GM06990 (cell line): ENCODE results near the gene HS3ST6.
"Not testable (repeated sequence)": the region's sequence is repeated elsewhere in the genome, so short reads cannot be mapped to it uniquely, and the experiment has no call there.

ENCODE experiments used
- DNase-seq: peaks from one replicate; pipeline ENCODE4 v3.0.0-alpha.2; 2011; ENCODE audit not compliant: insufficient read length; ENCODE audit errors: extremely low read depth
- H3K27me3 ChIP-seq: replicated peaks from 2 replicates; pipeline ENCODE4 v1.6.0; 2011; ENCODE audit warnings: low read length; ENCODE audit not compliant: control insufficient read depth, insufficient read depth
- H3K36me3 ChIP-seq: 2 replicates; pipeline ENCODE4 v1.5.1; 2011; ENCODE audit warnings: low read length; ENCODE audit not compliant: control insufficient read depth, insufficient read depth
- H3K4me3 ChIP-seq: replicated peaks from 2 replicates; pipeline ENCODE4 v1.5.1; 2011; ENCODE audit warnings: low read depth, mild to moderate bottlenecking, control low read depth, low read length
- TF ChIP-seq, protein P1 (sequence below): IDR thresholded peaks from 2 replicates; pipeline ENCODE4 v1.5.1; 2011; ENCODE audit warnings: low read length, control low read depth, mild to moderate bottlenecking, inconsistent platforms; ENCODE audit not compliant: insufficient read depth, poor library complexity, severe bottlenecking

The HS3ST6 gene

DNA sequence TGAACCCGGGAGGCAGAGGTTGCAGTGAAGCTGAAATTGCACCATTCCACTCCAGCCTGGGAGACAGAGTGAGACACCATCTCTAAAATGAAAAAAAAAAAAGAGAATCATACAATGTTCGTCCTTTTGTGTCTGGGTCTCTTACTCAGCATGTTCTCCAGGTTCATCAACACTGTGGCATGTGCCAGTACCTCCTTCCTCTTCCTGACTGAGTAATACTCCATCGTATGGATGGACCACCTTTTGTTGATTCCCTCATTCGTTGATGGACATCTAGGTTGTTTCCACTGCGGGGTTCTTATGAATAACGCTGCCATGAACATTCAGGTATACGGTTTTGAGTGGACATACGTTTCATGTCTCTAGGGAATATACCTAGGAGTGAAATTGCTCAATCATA lies 4.1 kb upstream of the HS3ST6 start:
- TF ChIP-seq, protein P1, sequence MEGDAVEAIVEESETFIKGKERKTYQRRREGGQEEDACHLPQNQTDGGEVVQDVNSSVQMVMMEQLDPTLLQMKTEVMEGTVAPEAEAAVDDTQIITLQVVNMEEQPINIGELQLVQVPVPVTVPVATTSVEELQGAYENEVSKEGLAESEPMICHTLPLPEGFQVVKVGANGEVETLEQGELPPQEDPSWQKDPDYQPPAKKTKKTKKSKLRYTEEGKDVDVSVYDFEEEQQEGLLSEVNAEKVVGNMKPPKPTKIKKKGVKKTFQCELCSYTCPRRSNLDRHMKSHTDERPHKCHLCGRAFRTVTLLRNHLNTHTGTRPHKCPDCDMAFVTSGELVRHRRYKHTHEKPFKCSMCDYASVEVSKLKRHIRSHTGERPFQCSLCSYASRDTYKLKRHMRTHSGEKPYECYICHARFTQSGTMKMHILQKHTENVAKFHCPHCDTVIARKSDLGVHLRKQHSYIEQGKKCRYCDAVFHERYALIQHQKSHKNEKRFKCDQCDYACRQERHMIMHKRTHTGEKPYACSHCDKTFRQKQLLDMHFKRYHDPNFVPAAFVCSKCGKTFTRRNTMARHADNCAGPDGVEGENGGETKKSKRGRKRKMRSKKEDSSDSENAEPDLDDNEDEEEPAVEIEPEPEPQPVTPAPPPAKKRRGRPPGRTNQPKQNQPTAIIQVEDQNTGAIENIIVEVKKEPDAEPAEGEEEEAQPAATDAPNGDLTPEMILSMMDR: no peak
- H3K4me3 ChIP-seq: no peak overlapping the region
- no peak for DNase-seq
- no peaks in the 10 kb centered on the region for H3K36me3 ChIP-seq
- H3K27me3 ChIP-seq: no peaks in the 10 kb centered on the region; the same call in 1 of the 2 replicates

DNA sequence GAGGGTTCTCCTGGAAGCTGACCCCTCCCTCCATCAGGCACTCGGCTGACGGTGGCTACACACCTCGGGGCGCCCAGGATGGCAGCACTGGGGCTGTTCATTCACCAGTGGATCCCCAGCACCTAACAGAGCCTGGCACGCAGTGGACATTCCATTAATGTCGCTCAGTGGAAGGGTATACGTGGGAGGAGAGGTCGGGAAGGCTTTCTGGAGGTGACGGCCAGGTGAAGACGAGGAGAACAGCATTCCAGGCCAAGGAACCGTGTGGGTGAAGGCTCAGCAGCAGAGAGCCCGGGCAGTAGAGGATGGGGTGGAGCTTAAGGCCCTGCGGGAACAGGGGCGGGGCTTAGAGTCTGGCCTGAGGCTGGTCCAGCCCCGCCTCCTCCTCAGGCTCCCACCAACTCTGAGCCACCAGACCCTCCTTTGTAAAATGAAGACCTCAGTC lies 2.5 kb upstream of the HS3ST6 start:
- DNase-seq: no peak
- no peaks in the 10 kb centered on the region for H3K36me3 ChIP-seq
- TF ChIP-seq, protein P1: no peak
- peaks cover 2% of the 10 kb centered on the region for H3K27me3 ChIP-seq
- no peak overlapping the region for H3K4me3 ChIP-seq

DNA sequence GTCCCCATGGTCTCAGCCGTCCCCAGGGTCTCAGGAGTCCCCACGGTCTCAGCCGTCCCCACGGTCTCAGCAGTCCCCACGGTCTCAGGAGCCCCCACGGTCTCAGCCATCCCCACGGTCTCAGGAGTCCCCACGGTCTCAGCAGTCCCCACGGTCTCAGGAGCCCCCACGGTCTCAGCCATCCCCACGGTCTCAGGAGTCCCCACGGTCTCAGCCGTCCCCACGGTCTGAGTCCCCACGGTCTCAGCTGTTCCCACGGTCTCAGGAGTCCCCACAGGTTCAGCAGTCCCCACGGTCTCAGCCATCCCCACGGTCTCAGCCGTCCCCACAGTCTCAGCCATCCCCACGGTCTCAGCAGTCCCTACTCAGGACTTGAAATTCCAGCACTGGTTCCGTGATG lies 1.9 kb upstream of the HS3ST6 start:
- not testable (repeated sequence) for DNase-seq, H3K4me3 ChIP-seq, H3K27me3 ChIP-seq, H3K36me3 ChIP-seq

DNA sequence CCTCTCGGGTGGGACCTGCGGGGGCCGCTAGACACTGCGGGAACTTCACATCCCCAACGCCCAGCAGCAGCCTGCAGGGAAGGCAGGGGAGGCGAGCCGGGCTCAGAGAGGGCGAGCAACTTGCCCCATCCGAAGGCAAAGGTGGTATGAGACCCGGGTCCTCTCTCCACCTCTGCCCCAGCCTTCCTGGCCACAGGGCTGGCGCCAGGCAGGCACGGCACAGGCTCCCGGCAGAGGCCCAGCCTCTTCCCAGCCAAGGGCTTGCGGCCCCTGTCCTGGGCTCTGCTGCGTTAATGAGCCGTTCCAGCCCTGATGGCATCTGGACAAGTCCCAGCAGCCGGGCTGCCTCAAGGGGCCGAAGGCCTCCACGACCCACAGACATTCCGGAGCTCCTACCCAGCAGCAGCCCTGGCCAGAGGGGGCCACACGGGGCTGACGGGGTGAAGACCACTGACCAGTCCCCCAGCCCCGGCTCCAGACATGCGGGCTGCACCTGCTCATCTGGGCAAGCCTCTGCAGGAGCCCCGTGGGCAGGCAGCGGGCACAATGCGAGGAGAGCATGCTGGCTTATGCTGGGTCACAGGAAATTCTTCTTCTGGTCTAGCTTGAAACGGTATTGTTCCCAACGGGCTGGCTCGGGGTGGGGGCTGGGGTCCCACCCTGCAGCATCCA lies 1.2 kb upstream of the HS3ST6 start:
- TF ChIP-seq, protein P1: no peak
- no peak overlapping the region for H3K4me3 ChIP-seq
- H3K36me3 ChIP-seq: no peaks in the 10 kb centered on the region
- H3K27me3 ChIP-seq: peaks cover 2% of the 10 kb centered on the region
- DNase-seq: no peak

DNA sequence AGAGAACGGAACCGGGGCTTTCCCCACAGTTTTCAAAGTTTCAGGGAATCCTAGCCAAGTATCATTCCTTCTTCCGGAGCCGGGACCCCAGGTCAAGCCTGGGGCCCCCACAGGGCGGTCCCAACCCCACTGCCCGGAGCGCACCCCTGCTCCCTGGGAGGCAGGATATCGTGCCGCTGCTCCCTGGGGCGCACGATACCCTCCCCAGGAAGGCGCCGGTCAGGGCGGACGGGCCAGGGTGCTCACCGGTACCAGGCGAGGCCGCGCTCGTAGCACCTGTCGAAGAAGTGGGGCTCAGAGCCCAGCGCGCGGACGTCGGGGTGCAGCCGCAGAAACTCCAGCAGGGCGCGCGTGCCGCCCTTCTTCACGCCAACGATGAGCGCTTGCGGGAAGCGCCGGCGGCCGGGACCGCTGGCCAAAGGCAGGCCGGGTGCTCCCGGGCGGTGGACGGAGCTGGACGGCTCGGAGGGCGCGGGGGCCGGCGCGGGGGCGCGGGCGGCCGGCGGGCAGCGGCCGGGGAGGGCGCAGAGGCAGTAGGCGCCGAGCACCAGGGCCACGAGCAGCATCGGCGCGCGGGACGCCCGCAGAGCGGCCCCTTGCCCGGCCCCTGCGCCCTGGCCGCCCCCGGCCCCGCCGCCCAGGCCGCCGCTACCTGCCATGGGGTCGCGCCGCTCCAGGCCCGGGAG lies 407 bp downstream of the HS3ST6 start:
- Histone ChIP-seq H3K36me3 (no peaks in the 10 kb centered on the region), H3K4me3 (no peak overlapping the region), H3K27me3 (peaks cover 2% of the 10 kb centered on the region)
- TF ChIP-seq, protein P1: no peak
- no peak for DNase-seq

DNA sequence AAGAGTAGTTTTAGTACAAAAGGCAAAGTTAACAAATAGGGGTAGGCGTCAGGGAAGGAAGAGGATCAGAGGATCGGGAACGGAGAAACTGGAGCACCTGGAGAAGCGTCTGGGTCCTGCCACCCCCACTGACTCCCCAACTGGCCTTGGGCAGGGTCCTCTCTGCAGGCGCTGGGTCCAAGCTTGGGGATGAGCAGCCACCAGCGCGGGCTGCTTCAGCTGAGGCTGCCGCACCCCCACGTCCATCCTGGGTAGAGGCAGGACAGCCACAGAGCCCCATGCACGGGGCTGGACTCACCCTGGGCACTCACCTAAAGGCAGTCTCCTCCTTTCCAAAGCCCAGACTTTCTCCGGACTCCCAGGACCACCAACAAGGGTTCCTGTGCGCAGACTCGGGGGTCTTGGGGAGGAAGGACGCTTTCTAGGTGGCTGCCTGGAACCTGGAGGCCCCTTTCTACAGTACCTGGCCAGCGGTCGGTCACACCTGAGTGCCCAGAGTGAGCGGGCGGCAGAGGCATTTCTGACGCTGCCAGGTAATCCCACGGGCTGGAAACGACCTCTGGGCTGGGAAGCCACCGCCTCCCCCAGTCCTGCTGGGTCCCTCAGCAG lies 1.1 kb downstream of the HS3ST6 start:
- H3K27me3 ChIP-seq: peaks cover 2% of the 10 kb centered on the region
- H3K36me3 ChIP-seq: no peaks in the 10 kb centered on the region
- DNase-seq: no peak
- TF ChIP-seq, protein P1: no peak
- H3K4me3 ChIP-seq: no peak overlapping the region
